Calu3 (cell line): ENCODE data around the gene OR5F1. TPM values are rescaled to one million over a fixed set of nuclear protein-coding genes. Genes with fewer than 3 reads are reported as not detected.

Experiments used
- Bru-seq: library from RNA; stranded (reverse); fragments of 400-500 nt; gene quantifications from one replicate; lab custom pipeline; 2021; lab: Mats Ljungman, UMichigan
- BruChase-seq, 2 experiments: library from RNA; stranded (reverse); fragments of 400-500 nt; gene quantifications; one replicate each; lab custom pipeline; 2021; lab: Mats Ljungman, UMichigan
- BruUV-seq: library from RNA; stranded (reverse); fragments of 400-500 nt; replicated peaks from 2 replicates; lab custom pipeline; 2021; lab: Mats Ljungman, UMichigan
- CTCF ChIA-PET: fragments of 300-600 bp; sonication (Branson Sonifier 250); formaldehyde crosslinking; loops from one replicate; lab custom pipeline; 2022; ENCODE audit warnings: antibody characterized with exemption; lab: Charles Lee
- DNase-seq: peaks from one replicate; pipeline ENCODE4 v3.0.0; 2022
- H3K27ac Mint-ChIP-seq: one replicate; pipeline ENCODE4 v1.8.0; 2022; ENCODE audit warnings: mixed read lengths; ENCODE audit not compliant: unreplicated experiment
- H3K27me3 Mint-ChIP-seq: one replicate; pipeline ENCODE4 v1.8.0; 2022; ENCODE audit warnings: mixed read lengths; ENCODE audit not compliant: unreplicated experiment
- H3K36me3 Mint-ChIP-seq: one replicate; pipeline ENCODE4 v1.8.0; 2022; ENCODE audit warnings: mild to moderate bottlenecking, moderate library complexity, mixed read lengths; ENCODE audit not compliant: insufficient read depth, unreplicated experiment
- H3K4me1 Mint-ChIP-seq: one replicate; pipeline ENCODE4 v1.8.0; 2022; ENCODE audit warnings: mild to moderate bottlenecking, low read depth, mixed read lengths; ENCODE audit not compliant: unreplicated experiment
- H3K4me3 Mint-ChIP-seq: one replicate; pipeline ENCODE4 v1.8.0; 2022; ENCODE audit warnings: mild to moderate bottlenecking, low read depth, moderate library complexity, mixed read lengths; ENCODE audit not compliant: unreplicated experiment
- H3K9me3 Mint-ChIP-seq: one replicate; pipeline ENCODE4 v1.8.0; 2022; ENCODE audit warnings: low read depth, mixed read lengths; ENCODE audit not compliant: unreplicated experiment
- intact Hi-C: fragments of 100-400 bp; cut with micrococcal nuclease; formaldehyde crosslinking; loops from one replicate; pipeline ENCODE4 v1.10.0; 2022; ENCODE audit not compliant: unreplicated experiment
- long read RNA-seq: library from polyadenylated mRNA; stranded (forward); transcript quantifications from one replicate; pipeline ENCODE4 v2.0.0, GENCODE V29; 2022
- total RNA-seq: library from RNA; stranded (reverse); gene quantifications from 2 replicates; pipeline ENCODE4 v1.2.3, GENCODE V29; 2022
- TF ChIP-seq, protein P1 (sequence below): fragments of 200-600 bp; IDR thresholded peaks from one replicate; pipeline ENCODE4 v1.8.0; 2022; ENCODE audit warnings: antibody characterized with exemption; ENCODE audit not compliant: unreplicated experiment

Gene OR5F1
- not detected in 2 replicates for total RNA-seq
- Bru-seq, nascent RNA, result not detected
- BruChase-seq, experiment 1, labeled RNA remaining after a 6-hour chase, result not detected
- not detected for BruChase-seq, experiment 2, labeled RNA remaining after a 2-hour chase
- long read RNA-seq, result 0 reads

DNA sequence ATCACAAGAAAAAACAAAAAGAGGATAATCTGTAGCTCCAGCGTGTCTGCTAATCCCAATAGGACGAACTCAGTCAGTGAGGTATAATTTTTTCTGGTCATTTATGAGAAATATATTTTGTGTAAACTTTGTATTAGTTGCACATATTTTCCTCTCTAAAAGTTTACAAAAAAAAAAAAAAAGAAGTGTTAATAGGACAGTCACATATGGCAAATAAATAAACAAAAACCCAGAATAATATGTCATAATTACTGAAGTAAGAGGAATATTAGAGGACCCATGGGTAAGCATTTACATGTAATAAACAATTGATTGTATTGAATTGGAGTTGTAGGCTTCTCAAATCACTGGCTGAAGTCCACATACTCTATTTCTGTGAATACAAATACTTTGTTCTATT is at the start of gene OR5F1:
OR5F1 (minus strand) TSS at position 101 of the 400 bp plus-strand sequence; CDS start at position 101, 0 bp downstream.
- H3K4me3 Mint-ChIP-seq, result no peak within 1 kb of the TSS
- peaks cover 14% of the 10 kb centered on the region for H3K9me3 Mint-ChIP-seq
- intact Hi-C loops, result no loop called here
- DNase-seq, result no peak
- H3K4me1 Mint-ChIP-seq, result no peaks in the 10 kb centered on the region
- CTCF ChIA-PET, result no interaction called here
- BruUV-seq, result no TSS peak
- no peak within 1 kb of the TSS for H3K27ac Mint-ChIP-seq
- H3K27me3 Mint-ChIP-seq, result no peaks in the 10 kb centered on the region
- TF ChIP-seq, protein P1, sequence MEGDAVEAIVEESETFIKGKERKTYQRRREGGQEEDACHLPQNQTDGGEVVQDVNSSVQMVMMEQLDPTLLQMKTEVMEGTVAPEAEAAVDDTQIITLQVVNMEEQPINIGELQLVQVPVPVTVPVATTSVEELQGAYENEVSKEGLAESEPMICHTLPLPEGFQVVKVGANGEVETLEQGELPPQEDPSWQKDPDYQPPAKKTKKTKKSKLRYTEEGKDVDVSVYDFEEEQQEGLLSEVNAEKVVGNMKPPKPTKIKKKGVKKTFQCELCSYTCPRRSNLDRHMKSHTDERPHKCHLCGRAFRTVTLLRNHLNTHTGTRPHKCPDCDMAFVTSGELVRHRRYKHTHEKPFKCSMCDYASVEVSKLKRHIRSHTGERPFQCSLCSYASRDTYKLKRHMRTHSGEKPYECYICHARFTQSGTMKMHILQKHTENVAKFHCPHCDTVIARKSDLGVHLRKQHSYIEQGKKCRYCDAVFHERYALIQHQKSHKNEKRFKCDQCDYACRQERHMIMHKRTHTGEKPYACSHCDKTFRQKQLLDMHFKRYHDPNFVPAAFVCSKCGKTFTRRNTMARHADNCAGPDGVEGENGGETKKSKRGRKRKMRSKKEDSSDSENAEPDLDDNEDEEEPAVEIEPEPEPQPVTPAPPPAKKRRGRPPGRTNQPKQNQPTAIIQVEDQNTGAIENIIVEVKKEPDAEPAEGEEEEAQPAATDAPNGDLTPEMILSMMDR, result no peak
- no peaks in the 10 kb centered on the region for H3K36me3 Mint-ChIP-seq

DNA sequence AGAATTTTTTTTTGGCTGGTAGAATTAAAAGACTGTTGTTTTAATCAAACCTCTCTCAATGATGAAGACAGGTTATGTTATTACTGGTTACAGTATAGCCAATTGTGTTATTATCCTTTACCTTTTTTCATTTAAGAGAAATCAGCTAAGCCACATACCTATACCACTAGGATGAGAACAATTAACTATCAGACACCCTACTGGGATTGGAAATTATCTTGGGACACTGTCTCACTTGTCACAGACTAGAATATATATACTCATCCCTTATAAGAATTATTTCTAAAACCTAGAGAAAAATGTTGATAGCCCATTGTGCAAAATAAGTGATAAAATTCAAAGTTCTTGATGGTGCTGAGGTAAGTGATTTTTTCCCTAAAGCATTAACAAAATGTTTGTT is 32.9 kb upstream of the OR5F1 start, which contains the start of gene OR5AS1:
OR5AS1 (plus strand) TSS at position 301 of the 400 bp plus-strand sequence. CDS start 2,765 bp downstream, outside the sequence.
- no peak within 1 kb of the TSS for H3K27ac Mint-ChIP-seq
- no TSS peak for BruUV-seq
- DNase-seq, result no peak
- H3K36me3 Mint-ChIP-seq, result no peaks in the 10 kb centered on the region
- no peaks in the 10 kb centered on the region for H3K9me3 Mint-ChIP-seq
- intact Hi-C loops, result no loop called here
- TF ChIP-seq, protein P1, result no peak
- CTCF ChIA-PET, result no interaction called here
- no peaks in the 10 kb centered on the region for H3K4me1 Mint-ChIP-seq
- H3K4me3 Mint-ChIP-seq, result no peak within 1 kb of the TSS
- H3K27me3 Mint-ChIP-seq, result no peaks in the 10 kb centered on the region

DNA sequence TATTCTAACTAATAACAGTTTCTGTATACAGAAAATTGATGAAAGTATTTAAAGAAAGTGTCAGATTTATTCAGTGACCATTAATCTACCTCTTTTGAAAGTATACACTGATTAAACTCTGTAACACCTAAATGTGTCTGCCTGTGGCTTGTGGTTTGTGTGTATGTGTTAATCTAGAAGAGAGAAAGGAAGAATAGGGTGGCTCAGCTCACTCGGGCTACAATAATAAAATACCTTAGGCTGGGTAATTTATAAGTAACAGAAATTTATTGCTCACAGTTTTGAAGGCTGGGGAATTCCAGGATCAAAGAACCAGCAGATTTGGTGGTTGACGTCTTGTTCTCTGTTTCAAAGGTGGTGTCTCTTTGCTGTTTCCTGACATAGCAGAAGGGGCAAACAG is 19.4 kb upstream of the OR5F1 start:
- no peaks in the 10 kb centered on the region for H3K4me1 Mint-ChIP-seq
- H3K27me3 Mint-ChIP-seq, result no peaks in the 10 kb centered on the region
- TF ChIP-seq, protein P1, result no peak
- CTCF ChIA-PET, result no interaction called here
- intact Hi-C loops, result no loop called here
- H3K4me3 Mint-ChIP-seq, result no peak overlapping the region
- H3K36me3 Mint-ChIP-seq, result no peaks in the 10 kb centered on the region
- no TSS peak for BruUV-seq
- H3K27ac Mint-ChIP-seq, result no peak overlapping the region
- DNase-seq, result no peak
- H3K9me3 Mint-ChIP-seq, result peaks cover 12% of the 10 kb centered on the region

- Mint-ChIP-seq H3K4me1 (no peaks in the 10 kb centered on the region), H3K27me3 (no peaks in the 10 kb centered on the region), H3K4me3 (no peak overlapping the region), H3K9me3 (peaks cover 9% of the 10 kb centered on the region), H3K27ac (no peak overlapping the region), H3K36me3 (no peaks in the 10 kb centered on the region)
- no peak for DNase-seq
- BruUV-seq, result no TSS peak
- TF ChIP-seq, protein P1, result no peak
- intact Hi-C loops, result no loop called here
- CTCF ChIA-PET, result no interaction called here
Measured at GRCh38 chr11:56010716-56011115, 16.3 kb upstream of the OR5F1 start.
